Stimulated activated naive CD4-positive, alpha-beta T cell treated with Interleukin-2 at 50 U/mL for 16 hours (primary cell): ENCODE results near the gene TTLL11.

ENCODE experiments used
- DNase-seq: peaks from one replicate; lab custom pipeline; 2025; lab: John Stamatoyannopoulos, UW

TTLL11 gene

GRCh38 chr9:122109035-122109813 lies 16.1 kb upstream of the TTLL11 start:
- DNase-seq: no peak

DNA sequence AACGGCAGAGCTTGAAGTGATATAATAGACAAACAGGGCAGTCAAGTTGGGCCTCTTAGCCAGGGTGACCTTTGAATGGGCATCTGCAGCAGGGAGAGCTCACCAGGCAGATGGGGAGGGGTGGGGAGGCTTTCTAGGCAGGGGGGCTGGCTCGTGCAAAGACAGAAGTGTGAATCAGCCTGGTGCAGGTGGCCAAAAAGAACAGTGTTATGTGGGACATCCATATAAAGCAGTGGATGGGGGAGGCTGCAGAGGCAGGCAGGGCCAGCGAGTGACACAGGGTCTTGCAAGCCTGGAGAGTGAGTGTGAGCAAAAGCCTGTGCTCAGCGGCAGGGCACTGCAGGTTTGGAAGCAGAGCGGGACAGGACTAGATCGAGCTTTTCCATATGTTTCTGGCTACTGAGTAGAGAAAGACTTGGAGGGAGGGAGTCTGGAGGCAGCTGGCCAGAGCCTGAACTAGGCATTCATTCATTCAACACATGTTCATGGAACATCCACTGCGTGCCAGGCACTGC lies 14.2 kb upstream of the TTLL11 start:
- no peak for DNase-seq

DNA sequence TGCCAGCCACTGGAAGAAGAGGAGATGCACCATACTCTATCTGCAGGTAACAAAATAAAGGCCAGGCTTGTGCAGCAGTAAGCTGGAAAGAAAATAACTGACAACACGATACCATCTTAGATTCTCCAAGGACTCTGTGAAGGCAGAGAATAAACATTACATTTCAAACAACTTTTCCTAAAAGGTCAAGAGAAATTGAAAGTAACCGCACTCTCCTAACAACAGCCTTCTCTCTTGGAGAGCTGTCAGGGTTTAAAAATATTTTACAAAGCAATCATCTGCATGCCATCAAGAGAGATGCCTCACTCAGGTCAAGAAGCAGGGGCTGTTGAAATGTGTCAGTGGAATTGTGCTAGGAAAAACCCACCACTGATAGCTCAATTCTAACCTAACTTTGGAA lies 13.5 kb upstream of the TTLL11 start:
- no peak for DNase-seq

DNA sequence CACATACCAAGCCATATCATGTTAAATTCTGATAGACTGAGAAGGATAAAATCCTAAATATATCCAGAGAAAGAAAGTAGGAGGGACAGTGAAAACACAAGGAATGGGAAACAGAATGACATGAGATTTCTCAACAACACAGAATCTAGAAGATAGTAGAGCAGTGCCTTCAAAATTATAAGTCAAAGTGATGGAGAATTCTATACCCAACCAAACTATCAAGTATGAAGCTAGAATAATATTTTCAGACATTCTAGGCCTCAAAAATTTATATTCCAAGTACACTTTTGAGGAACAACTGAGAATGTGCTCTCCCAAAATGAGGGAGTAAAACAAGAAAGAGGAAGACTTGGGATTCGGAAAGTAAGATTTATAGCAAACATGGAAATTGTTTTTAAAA lies 10.9 kb upstream of the TTLL11 start:
- no peak for DNase-seq

DNA sequence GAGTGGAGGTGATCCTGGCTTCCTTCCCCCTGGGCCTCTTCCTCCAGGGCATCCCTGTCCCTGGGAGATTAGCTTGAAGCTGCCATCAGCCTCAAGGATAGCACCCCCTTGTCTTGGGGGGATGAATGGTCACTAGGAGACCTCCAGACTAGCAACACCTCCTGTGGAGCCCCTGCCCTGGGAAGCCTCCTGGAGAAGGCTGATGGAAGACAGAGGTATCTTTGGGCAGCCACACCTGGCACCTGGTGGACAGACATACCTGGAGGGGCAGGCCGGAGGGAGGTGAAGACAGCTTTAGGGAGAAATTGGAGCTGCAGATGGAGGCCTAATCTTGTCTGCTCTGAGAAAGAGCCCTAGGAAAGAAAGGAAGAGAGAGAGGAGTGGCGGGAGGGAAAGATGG lies 9.0 kb upstream of the TTLL11 start:
- no peak for DNase-seq

DNA sequence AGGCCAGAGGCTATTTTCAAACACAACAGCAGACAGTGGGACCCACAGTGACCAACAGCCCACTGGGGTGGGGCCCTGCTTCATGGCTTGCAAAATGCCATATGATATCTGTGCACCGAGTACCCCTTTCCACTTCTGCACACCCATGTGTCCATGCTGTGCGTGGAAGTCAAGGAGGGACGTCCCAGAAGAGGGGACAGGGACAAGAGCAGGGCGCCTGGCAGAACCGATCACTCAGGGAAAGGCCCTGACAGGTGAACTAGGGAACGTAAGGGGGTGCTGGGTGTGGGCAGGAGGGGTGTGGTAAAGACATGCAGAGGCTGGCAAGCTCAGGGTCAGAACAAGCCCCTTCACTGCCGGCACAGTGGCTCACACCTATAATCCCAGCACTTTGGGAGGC lies 7.6 kb upstream of the TTLL11 start:
- DNase-seq: no peak

GRCh38 chr9:122099271-122099869 lies 6.3 kb upstream of the TTLL11 start:
- DNase-seq: peak; percentile 71

- no peak for DNase-seq
Measured at GRCh38 chr9:122097679-122098315, 4.7 kb upstream of the TTLL11 start.

- no peak for DNase-seq
Measured at GRCh38 chr9:122096620-122097415, 3.7 kb upstream of the TTLL11 start.

DNA sequence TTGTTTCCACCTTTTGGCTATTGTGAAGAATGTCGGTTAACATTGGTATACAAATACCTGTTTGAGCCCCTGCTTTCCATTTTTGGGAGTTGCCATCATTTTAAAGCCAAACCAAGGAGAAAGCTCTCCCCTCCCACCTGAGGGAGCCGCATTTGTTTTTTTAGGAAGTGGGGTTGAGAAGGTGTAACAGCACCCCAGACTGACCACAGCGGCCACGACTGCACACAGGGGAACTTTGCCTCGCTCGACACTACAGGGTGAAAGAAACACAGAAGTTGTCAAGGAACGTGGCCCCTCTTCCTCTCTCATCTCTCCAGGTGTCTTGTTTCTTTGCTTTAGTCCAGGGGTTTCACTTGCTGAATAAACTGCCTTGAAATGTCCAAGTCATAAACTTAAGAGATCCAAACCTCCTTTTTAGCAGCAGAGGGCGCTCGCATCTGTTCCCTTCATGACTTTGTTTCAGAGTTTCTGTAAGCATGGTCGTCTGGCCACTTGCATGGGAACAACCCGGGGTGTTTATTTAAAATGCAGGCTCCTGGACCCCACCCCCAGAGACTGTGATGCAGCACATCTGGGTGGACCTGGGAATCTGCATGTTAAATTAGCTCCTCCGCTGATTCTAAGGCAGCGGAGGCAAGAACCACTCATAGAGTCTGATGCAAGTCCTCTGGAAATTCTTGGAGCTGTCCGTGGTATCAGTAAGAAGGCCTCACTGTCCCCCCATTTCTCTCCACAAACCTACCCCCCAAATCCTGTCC lies 2.1 kb upstream of the TTLL11 start:
- peak; percentile 31 for DNase-seq

- DNase-seq: no peak
Measured at GRCh38 chr9:122091682-122092592, 1.2 kb downstream of the TTLL11 start.

DNA sequence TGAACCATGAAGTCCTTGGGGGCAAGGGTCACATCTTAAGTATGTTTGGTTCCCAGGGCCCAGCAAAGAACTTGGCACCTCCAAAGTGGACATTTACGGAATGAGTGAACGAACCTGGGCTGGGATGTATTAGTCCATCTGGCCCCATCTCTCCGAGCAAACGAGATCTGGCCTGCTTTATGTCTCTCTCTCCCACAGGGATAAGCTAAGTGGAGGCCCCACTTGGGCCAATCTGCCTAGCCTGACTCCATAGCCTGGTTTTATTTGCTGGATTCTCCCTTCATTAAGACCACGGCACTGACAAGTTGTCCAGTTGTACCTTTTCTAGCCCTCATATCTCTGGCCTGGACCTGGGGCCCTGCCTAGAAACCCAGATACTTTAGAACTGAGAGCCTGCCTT lies 2.1 kb downstream of the TTLL11 start:
- DNase-seq: no peak

GRCh38 chr9:122090287-122090883 lies 2.7 kb downstream of the TTLL11 start:
- DNase-seq: no peak

DNA sequence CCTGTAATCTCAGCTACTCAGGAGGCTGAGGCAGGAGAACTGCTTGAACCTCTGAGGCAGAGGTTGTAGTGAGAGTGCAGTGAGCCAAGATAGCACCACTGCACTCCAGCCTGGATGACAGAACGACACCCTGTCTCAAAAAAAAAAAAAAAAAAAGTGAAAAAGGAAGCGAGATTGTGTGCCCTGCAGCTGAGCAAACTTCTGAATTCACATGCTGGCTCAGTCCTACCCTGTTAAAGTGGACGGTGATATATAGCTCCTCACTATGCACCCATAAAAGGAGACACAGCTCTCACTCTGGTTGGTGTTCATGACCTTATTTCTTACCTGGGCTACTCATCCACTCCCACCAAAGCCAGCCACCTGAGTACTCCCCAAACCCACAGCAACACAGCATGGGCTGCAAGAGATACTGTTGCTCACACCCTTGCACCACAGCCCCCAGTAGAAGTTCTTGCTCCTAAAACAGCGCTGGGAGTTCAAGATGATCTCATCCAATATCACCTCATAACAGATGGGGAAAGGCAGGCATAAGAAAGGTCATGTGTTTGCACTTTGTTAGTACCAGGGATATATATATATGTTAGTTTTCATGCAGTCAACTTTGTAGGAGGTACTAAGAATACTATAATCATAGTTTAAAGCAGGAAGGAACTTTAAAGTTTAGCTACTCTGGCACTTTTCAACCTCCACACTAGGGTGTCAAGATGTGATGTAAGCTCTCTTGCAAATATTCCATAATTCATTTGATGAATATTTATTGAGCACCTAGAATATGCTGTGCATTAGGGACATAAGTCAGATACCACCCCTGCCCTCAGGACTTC lies 4.0 kb downstream of the TTLL11 start:
- DNase-seq: no peak

DNA sequence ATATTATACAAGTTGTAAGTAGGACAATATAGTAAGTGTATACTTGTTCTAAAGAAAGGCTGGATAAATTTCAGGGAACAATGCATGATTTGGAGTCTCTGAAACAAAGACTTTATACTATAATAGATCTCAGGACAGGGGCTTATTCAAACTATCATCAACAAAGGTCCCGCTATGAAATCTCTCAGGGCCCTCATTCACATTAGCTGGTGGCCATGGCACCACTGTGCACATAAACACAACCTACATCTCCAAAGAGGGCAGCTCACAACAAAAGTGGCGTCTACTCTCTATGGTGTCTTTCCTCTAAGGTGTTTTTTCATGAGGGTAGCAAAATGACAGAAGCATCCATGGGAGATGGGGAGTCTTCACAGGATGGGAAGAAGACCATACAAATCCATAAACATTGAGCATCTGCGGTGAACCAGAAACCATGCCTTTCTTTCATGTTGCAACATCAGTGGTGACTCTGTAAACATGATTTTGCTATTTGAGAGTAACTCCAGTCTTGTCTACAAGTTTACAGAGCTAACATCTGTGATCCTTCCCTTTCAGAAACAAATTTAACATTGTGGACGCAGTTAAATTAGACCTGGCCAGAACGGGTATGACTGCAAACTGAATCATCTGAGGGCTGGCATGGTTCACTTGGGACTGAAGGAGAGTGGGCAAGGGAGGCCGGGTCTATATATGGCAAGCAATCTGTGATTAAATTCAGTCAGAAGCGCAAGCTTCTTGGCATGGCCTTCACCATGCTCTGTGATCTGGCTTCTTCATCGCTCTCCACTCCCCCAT lies 5.5 kb downstream of the TTLL11 start:
- DNase-seq: no peak

DNA sequence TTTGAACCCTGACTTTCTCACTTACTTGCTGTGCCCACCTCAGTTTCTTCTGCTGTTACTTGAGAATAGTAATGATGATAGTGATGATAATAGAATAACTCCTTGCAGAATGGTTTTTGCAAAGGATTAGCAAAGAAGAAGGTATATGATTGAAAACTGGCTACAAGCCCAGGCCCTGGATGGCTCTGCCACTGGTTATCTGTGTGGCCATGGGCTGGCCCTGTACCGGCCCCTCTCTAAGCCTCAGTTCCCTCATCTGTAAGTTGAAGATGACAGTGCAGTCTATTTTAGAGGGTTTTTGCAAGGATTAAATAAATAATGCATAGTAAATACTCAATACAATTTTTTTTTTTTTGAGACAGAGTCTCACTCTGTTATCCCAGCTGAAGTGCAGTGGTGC lies 6.2 kb downstream of the TTLL11 start:
- DNase-seq: no peak

GRCh38 chr9:122085260-122085659 lies 7.8 kb downstream of the TTLL11 start:
- no peak for DNase-seq

DNA sequence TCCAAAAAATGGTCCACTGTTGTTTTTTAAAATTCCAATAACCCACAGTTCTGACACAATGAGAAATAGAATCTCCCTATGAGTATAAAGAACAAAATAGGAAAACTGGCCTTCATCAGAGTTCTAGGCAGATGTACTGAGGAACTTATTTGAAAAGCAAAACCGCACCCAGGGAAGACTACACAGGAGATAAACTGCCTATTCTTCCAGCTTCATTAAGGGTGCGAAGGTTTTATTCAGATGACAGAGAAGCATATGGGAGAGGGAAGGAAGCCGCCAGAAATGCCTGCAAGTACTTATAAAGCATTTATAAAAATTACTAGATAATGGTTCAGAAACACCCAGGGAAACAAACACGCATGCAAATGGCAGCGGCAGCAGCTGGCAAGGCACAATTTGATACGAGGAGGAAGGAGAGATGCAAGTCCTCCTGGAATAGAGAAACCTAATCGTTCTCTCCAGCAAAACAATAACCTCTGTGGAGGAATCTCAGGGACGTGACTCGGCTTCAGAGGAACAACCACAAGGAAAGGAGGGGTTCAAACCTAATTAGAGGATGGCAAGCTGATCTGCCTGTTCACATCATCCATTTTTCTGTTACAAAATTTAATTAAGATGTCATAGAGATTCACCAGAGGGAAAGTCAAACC lies 9.0 kb downstream of the TTLL11 start:
- no peak for DNase-seq
